SK-N-SH (cell line): Measurements from ENCODE around the gene CACNA1E. TPM values are rescaled to one million over a fixed set of nuclear protein-coding genes. Genes with fewer than 3 reads are reported as not detected.

Experiments
- CTCF ChIA-PET: fragments of 300-600, 350-600 bp; formaldehyde crosslinking; extraction: SDS; loops from one replicate; lab custom pipeline; 2021; lab: Yijun Ruan, JAX
- POLR2A ChIA-PET: fragments of 350-600 bp; sonication (Branson Sonifier 250); formaldehyde crosslinking; extraction: SDS; loops from one replicate; lab custom pipeline; 2020; ENCODE audit warnings: antibody characterized with exemption, inconsistent platforms; lab: Yijun Ruan, JAX
- DNase-seq: peaks from one replicate; pipeline ENCODE4 v3.0.0; 2012
- H2AFZ ChIP-seq: fragments of 200-600 bp; sonication (generic); 2 replicates; pipeline ENCODE4 v1.8.1; 2016; ENCODE audit warnings: antibody characterized with exemption, mild to moderate bottlenecking, low read depth
- H3F3A ChIP-seq: fragments of 200-600 bp; sonication (generic); replicated peaks from 2 replicates; pipeline ENCODE3; 2016; ENCODE audit warnings: antibody characterized with exemption, mild to moderate bottlenecking; ENCODE audit not compliant: insufficient read depth
- H3K27ac ChIP-seq, 2 experiments: fragments of 200-500 bp in 1 of 2; fragments of 200-600 bp in 1 of 2; sonication (Bioruptor generic) in 1 of 2; sonication (generic), shearing (Covaris generic) in 1 of 2; 2 replicates each; pipeline versions ENCODE4 v1.5.1 to v1.6.1; 2014 to 2016; ENCODE audit warnings: low read depth in 2 of 2, inconsistent platforms in 1 of 2, low read length in 1 of 2, mild to moderate bottlenecking in 1 of 2, mixed read lengths in 1 of 2
- H3K27me3 ChIP-seq: fragments of 200-600 bp; sonication (generic), shearing (Covaris generic); 2 replicates; pipeline ENCODE4 v1.6.1; 2016; ENCODE audit warnings: mixed run types; ENCODE audit not compliant: insufficient read depth
- H3K36me3 ChIP-seq, 2 experiments: fragments of 200-500 bp in 1 of 2; fragments of 200-600 bp in 1 of 2; sonication (Bioruptor generic) in 1 of 2; sonication (generic) in 1 of 2; replicated peaks in 1 of 2; 2 replicates each; pipeline versions ENCODE3 to v1.5.1; 2014 to 2016; ENCODE audit warnings: low read length in 1 of 2, mild to moderate bottlenecking in 1 of 2; ENCODE audit not compliant: insufficient read depth in 2 of 2, control insufficient read depth in 1 of 2
- H3K4me1 ChIP-seq, 2 experiments: fragments of 200-500 bp in 1 of 2; fragments of 200-600 bp in 1 of 2; sonication (Bioruptor generic) in 1 of 2; sonication (generic), shearing (Covaris generic) in 1 of 2; 2 replicates each; pipeline versions ENCODE4 v1.5.1 to v1.6.1; 2014 to 2016; ENCODE audit warnings: low read depth in 1 of 2, low read length in 1 of 2, mixed run types in 1 of 2; ENCODE audit not compliant: insufficient read depth in 2 of 2, control insufficient read depth in 1 of 2
- H3K4me2 ChIP-seq: fragments of 200-600 bp; sonication (generic), shearing (Covaris generic); 2 replicates; pipeline ENCODE4 v1.6.1; 2017; ENCODE audit warnings: mixed run types
- H3K4me3 ChIP-seq, 2 experiments: fragments of 200-500 bp in 1 of 2; fragments of 200-600 bp in 1 of 2; sonication (Bioruptor generic) in 1 of 2; sonication (generic), shearing (Covaris generic) in 1 of 2; 2 replicates each; pipeline versions ENCODE4 v1.5.1 to v1.8.1; 2014 to 2016; ENCODE audit warnings: low read depth in 2 of 2, inconsistent platforms in 1 of 2, low read length in 1 of 2, mild to moderate bottlenecking in 1 of 2, mixed read lengths in 1 of 2, moderate library complexity in 1 of 2
- H3K79me2 ChIP-seq: fragments of 200-600 bp; sonication (generic); 2 replicates; pipeline ENCODE4 v1.8.1; 2017; ENCODE audit warnings: mild to moderate bottlenecking; ENCODE audit not compliant: insufficient read depth
- H3K9ac ChIP-seq: fragments of 200-600 bp; sonication (generic); 2 replicates; pipeline ENCODE4 v1.6.1; 2017; ENCODE audit warnings: mixed run types
- H3K9me2 ChIP-seq: fragments of 200-600 bp; sonication (generic); 2 replicates; pipeline ENCODE4 v1.6.1; 2017; ENCODE audit warnings: mixed run types
- H3K9me3 ChIP-seq: fragments of 200-600 bp; sonication (generic); 2 replicates; pipeline ENCODE4 v1.6.1; 2017; ENCODE audit warnings: mixed run types, mild to moderate bottlenecking, moderate library complexity
- H4K20me1 ChIP-seq: fragments of 200-600 bp; sonication (generic); 2 replicates; pipeline ENCODE4 v1.6.1; 2017; ENCODE audit warnings: mild to moderate bottlenecking, mixed run types; ENCODE audit not compliant: insufficient read depth
- ELF1 ChIP-seq: IDR thresholded peaks from 2 replicates; pipeline ENCODE4 v1.4.0; 2012
- EP300 ChIP-seq, 2 experiments: IDR thresholded peaks; 2 replicates each; pipeline versions ENCODE4 v1.4.0 to v1.6.1; 2012; ENCODE audit warnings: borderline replicate concordance in 1 of 2, low read depth in 1 of 2, low read length in 1 of 2
- EZH2phosphoT487 ChIP-seq: fragments of 200-600 bp; sonication (generic); IDR thresholded peaks from 2 replicates; pipeline ENCODE4 v1.6.1; 2017; ENCODE audit warnings: low read depth, mixed run types, mild to moderate bottlenecking, antibody characterized with exemption, moderate library complexity, borderline replicate concordance
- FOSL2 ChIP-seq: IDR thresholded peaks from 2 replicates; pipeline ENCODE4 v1.4.0; 2012; ENCODE audit warnings: low read depth, mild to moderate bottlenecking, moderate library complexity, borderline replicate concordance
- FOXJ3 ChIP-seq: sonication (generic); formaldehyde crosslinking; IDR thresholded peaks from 2 replicates; pipeline ENCODE4 v1.5.1; 2020; ENCODE audit warnings: mild to moderate bottlenecking, missing genetic modification reagents
- JUND ChIP-seq: IDR thresholded peaks from 2 replicates; pipeline ENCODE4 v1.4.0; 2012
- MEF2A ChIP-seq: IDR thresholded peaks from 2 replicates; pipeline ENCODE4 v1.4.0; 2012; ENCODE audit warnings: low read depth, borderline replicate concordance
- MXI1 ChIP-seq: IDR thresholded peaks from 2 replicates; pipeline ENCODE4 v1.6.1; 2012; ENCODE audit warnings: mild to moderate bottlenecking, low read depth, low read length, improper control_type of control experiment
- NFIC ChIP-seq: IDR thresholded peaks from 2 replicates; pipeline ENCODE4 v1.4.0; 2012; ENCODE audit warnings: borderline replicate concordance
- PBX3 ChIP-seq: IDR thresholded peaks from 2 replicates; pipeline ENCODE4; 2012
- POLR2AphosphoS5 ChIP-seq: IDR thresholded peaks from 2 replicates; pipeline ENCODE4 v1.6.1; 2012; ENCODE audit warnings: low read depth, low read length
- RAD21 ChIP-seq: IDR thresholded peaks from 2 replicates; pipeline ENCODE4 v1.6.1; 2012; ENCODE audit warnings: mild to moderate bottlenecking, low read length
- RFX5 ChIP-seq: IDR thresholded peaks from 2 replicates; pipeline ENCODE4 v1.6.1; 2012; ENCODE audit warnings: mild to moderate bottlenecking, improper control_type of control experiment, low read length
- SIN3A ChIP-seq: IDR thresholded peaks from 2 replicates; pipeline ENCODE4 v1.6.1; 2012; ENCODE audit warnings: low read depth, mild to moderate bottlenecking, low read length, moderate library complexity, borderline replicate concordance
- SMC3 ChIP-seq: IDR thresholded peaks from 2 replicates; pipeline ENCODE4 v1.6.1; 2012; ENCODE audit warnings: low read depth, low read length, improper control_type of control experiment
- TAF1 ChIP-seq: IDR thresholded peaks from 2 replicates; pipeline ENCODE4 v1.6.1; 2012; ENCODE audit warnings: low read depth, mild to moderate bottlenecking, low read length, moderate library complexity, borderline replicate concordance
- TCF12 ChIP-seq: IDR thresholded peaks from 2 replicates; pipeline ENCODE4 v1.4.0; 2012
- TEAD4 ChIP-seq: IDR thresholded peaks from 2 replicates; pipeline ENCODE4 v1.4.0; 2012; ENCODE audit warnings: mild to moderate bottlenecking, borderline replicate concordance; ENCODE audit not compliant: insufficient read depth
- YY1 ChIP-seq: IDR thresholded peaks from 2 replicates; pipeline ENCODE4 v1.4.0; 2012; ENCODE audit warnings: low read depth, mild to moderate bottlenecking
- WGBS: methylation state at CpG from one replicate; pipeline ENCODE4 v1.1.6; 2017; ENCODE audit warnings: low lambda C conversion rate; 5-methylcytosine and 5-hydroxymethylcytosine counted together
- polyA plus RNA-seq, 3 experiments: library from polyadenylated mRNA; depleted of rRNA; stranded (reverse); fragments of >200 nt; gene quantifications; 2 replicates each; pipeline ENCODE4 v1.2.3, GENCODE V29; 2012
- TF ChIP-seq, protein P1 (sequence below): fragments of 150-350 bp; IDR thresholded peaks from 2 replicates; pipeline ENCODE4 v1.6.1; 2017; ENCODE audit warnings: antibody characterized with exemption, low read length, low read depth, borderline replicate concordance
- TF ChIP-seq, protein P2 (sequence below): IDR thresholded peaks from 2 replicates; pipeline ENCODE4 v1.4.0; 2012; ENCODE audit warnings: low read depth, borderline replicate concordance
- TF ChIP-seq, protein P3 (sequence below): IDR thresholded peaks from 2 replicates; pipeline ENCODE4 v1.4.0; 2012; ENCODE audit warnings: low read depth, borderline replicate concordance

The CACNA1E gene
- polyA plus RNA-seq, 1 of the 3 experiments (the other 2 are of a cell fraction) = not detected

- ChIA-PET POLR2A (no interaction called here), CTCF (interaction anchor here (1.6 kb wide), 1 partner anchor 32 kb away, joined by 4 read pairs; no protein-coding TSS in a partner anchor)
- DNase-seq = no peak
Measured at GRCh38 chr1:181456551-181456950, 26.8 kb upstream of the CACNA1E start.

DNA sequence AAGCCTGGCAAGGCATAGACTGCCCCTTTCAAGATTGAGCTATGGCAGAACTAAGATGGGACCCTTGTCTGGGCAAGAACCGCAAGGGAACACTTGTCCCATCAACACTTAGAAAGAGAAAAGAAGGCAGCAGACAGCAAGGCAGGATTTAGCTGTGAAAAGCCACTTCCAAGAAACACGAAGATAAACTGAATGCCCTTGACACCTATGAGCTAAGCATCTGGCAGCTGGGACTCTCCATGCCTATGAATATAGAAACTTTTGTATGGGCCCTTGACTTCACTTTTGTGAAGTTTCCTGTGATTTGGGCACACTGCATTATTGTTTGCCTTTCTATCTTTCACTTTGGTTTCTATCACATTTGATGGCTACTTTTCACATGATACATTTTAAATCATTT, 24.9 kb upstream of the CACNA1E start:
- H3K4me3 ChIP-seq = no peak overlapping the region
- TF ChIP-seq JUND (no peak), MXI1 (no peak), RAD21 (no peak), EZH2phosphoT487 (no peak), PBX3 (no peak), TCF12 (no peak), EP300 (IDR thresholded peaks at IDR 0.05; ENCODE audit: borderline replicate concordance in 1 of 2, low read depth in 1 of 2, low read length in 1 of 2) (no peak), ELF1 (no peak), RFX5 (no peak), MEF2A (no peak), SIN3A (no peak), NFIC (no peak), TAF1 (no peak), FOSL2 (no peak), YY1 (no peak)
- TF ChIP-seq, protein P1, sequence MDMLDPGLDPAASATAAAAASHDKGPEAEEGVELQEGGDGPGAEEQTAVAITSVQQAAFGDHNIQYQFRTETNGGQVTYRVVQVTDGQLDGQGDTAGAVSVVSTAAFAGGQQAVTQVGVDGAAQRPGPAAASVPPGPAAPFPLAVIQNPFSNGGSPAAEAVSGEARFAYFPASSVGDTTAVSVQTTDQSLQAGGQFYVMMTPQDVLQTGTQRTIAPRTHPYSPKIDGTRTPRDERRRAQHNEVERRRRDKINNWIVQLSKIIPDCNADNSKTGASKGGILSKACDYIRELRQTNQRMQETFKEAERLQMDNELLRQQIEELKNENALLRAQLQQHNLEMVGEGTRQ = no peak
- no peak for DNase-seq
- ChIA-PET CTCF (interaction anchor here (0.6 to 3.0 kb wide), 3 partner anchors 20 to 984 kb away, joined by 3 to 10 read pairs (median 3); no protein-coding TSS in a partner anchor), POLR2A (no interaction called here)
- H3F3A ChIP-seq = no peaks in the 10 kb centered on the region
- 0% methylated on average over 2 of the region's 2 CpGs for WGBS
- H3K9me2 ChIP-seq = no peaks in the 10 kb centered on the region
- no peaks in the 10 kb centered on the region for H3K4me1 ChIP-seq
- H4K20me1 ChIP-seq = no peaks in the 10 kb centered on the region
- H3K36me3 ChIP-seq = no peaks in the 10 kb centered on the region
- H3K9ac ChIP-seq = no peak overlapping the region
- H3K4me2 ChIP-seq = no peak overlapping the region
- no peaks in the 10 kb centered on the region for H3K79me2 ChIP-seq
- H3K9me3 ChIP-seq = no peaks in the 10 kb centered on the region
- H3K27me3 ChIP-seq = no peaks in the 10 kb centered on the region
- H2AFZ ChIP-seq = no peak overlapping the region
- H3K27ac ChIP-seq = no peak overlapping the region

More at GRCh38 chr1:181456551-181456950, 26.8 kb upstream of the CACNA1E start:
- Histone ChIP-seq H4K20me1 (no peaks in the 10 kb centered on the region), H3K4me1 (no peaks in the 10 kb centered on the region), H3K79me2 (no peaks in the 10 kb centered on the region), H3K4me2 (no peak overlapping the region), H3K9ac (no peak overlapping the region), H3K27me3 (no peaks in the 10 kb centered on the region), H3F3A (no peaks in the 10 kb centered on the region), H2AFZ (no peak overlapping the region), H3K27ac (no peak overlapping the region), H3K9me3 (no peaks in the 10 kb centered on the region), H3K36me3 (no peaks in the 10 kb centered on the region), H3K4me3 (no peak overlapping the region), H3K9me2 (no peaks in the 10 kb centered on the region)
- TF ChIP-seq, protein P2, sequence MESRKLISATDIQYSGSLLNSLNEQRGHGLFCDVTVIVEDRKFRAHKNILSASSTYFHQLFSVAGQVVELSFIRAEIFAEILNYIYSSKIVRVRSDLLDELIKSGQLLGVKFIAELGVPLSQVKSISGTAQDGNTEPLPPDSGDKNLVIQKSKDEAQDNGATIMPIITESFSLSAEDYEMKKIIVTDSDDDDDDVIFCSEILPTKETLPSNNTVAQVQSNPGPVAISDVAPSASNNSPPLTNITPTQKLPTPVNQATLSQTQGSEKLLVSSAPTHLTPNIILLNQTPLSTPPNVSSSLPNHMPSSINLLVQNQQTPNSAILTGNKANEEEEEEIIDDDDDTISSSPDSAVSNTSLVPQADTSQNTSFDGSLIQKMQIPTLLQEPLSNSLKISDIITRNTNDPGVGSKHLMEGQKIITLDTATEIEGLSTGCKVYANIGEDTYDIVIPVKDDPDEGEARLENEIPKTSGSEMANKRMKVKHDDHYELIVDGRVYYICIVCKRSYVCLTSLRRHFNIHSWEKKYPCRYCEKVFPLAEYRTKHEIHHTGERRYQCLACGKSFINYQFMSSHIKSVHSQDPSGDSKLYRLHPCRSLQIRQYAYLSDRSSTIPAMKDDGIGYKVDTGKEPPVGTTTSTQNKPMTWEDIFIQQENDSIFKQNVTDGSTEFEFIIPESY = no peak
- no peak for TF ChIP-seq SMC3
- TF ChIP-seq TEAD4 = no peak
- no peak for TF ChIP-seq POLR2AphosphoS5
- no peak for TF ChIP-seq FOXJ3 (CRISPR knock-in tag)
- TF ChIP-seq SIN3A = no peak
- TF ChIP-seq, protein P3, sequence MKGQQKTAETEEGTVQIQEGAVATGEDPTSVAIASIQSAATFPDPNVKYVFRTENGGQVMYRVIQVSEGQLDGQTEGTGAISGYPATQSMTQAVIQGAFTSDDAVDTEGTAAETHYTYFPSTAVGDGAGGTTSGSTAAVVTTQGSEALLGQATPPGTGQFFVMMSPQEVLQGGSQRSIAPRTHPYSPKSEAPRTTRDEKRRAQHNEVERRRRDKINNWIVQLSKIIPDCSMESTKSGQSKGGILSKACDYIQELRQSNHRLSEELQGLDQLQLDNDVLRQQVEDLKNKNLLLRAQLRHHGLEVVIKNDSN = no peak
- 4% methylated on average over 3 of the region's 3 CpGs for WGBS
